Gastroesophageal sphincter (tissue), 4 donors: ENCODE measurements around the gene COL25A1. TPM values are rescaled to one million over a fixed set of nuclear protein-coding genes. Genes with fewer than 3 reads are reported as not detected.

Experiments used
- ATAC-seq: fragments of 150-250 bp; one replicate; pipeline ENCODE4 v1.9.1; 2016; ENCODE audit warnings: mild to moderate bottlenecking, moderate library complexity
- H3K27ac ChIP-seq, 4 donors: fragments of 200-600 bp; sonication (generic) in 3 of 4; 1 replicate in 3 of 4; 2 replicates in 1 of 4; pipeline ENCODE4 v1.5.1; 2016 to 2019
- H3K27me3 ChIP-seq: fragments of 200-600 bp; sonication (generic); one replicate; pipeline ENCODE4 v1.5.1; 2019
- H3K36me3 ChIP-seq, 2 donors: fragments of 200-600 bp; sonication (generic); one replicate each; pipeline ENCODE4 v1.5.1; 2019; ENCODE audit warnings: control low read depth in 1 of 2
- H3K4me1 ChIP-seq, 3 donors: fragments of 200-600 bp; sonication (generic); 1 replicate in 2 of 3; 2 replicates in 1 of 3; pipeline ENCODE4 v1.5.1; 2016 to 2019; ENCODE audit warnings: control low read depth in 2 of 3
- H3K4me3 ChIP-seq, 2 donors: fragments of 200-600 bp; sonication (generic); one replicate each; pipeline ENCODE4 v1.5.1; 2019; ENCODE audit warnings: mild to moderate bottlenecking in 1 of 2, moderate library complexity in 1 of 2
- H3K9me3 ChIP-seq, 3 donors: fragments of 200-600 bp; sonication (generic); one replicate each; pipeline ENCODE4 v1.5.1; 2017 to 2019; ENCODE audit warnings: control low read depth in 2 of 3
- EP300 ChIP-seq: sonication (generic); formaldehyde crosslinking; IDR thresholded peaks from one replicate; pipeline ENCODE4 v1.6.1; 2017; ENCODE audit warnings: antibody characterized with exemption, mild to moderate bottlenecking
- POLR2A ChIP-seq, 2 donors: fragments of 450-650 bp; IDR thresholded peaks; one replicate each; pipeline ENCODE4 v1.6.1; 2017; ENCODE audit warnings: antibody characterized with exemption in 2 of 2, mild to moderate bottlenecking in 2 of 2, moderate library complexity in 1 of 2
- POLR2AphosphoS5 ChIP-seq: sonication (generic); formaldehyde crosslinking; IDR thresholded peaks from one replicate; pipeline ENCODE4 v1.6.1; 2017; ENCODE audit warnings: antibody characterized with exemption
- WGBS, 2 donors: methylation state at CpG; one replicate each; pipeline ENCODE4 v1.1.5; 2018; ENCODE audit warnings: low coverage in 1 of 2; 5-methylcytosine and 5-hydroxymethylcytosine counted together
- total RNA-seq, 4 donors: library from RNA; depleted of rRNA; stranded (reverse); fragments of >200 nt; gene quantifications; one replicate each; pipeline ENCODE4 v1.1.0, GENCODE V29; 2016
- TF ChIP-seq, protein P1 (sequence below), 4 experiments: fragments of 200-600 bp in 2 of 4; fragments of 450-650 bp in 2 of 4; sonication (generic) in 1 of 4; IDR thresholded peaks; one replicate each; pipeline ENCODE4 v1.5.1; 2017 to 2019; ENCODE audit warnings: antibody characterized with exemption in 4 of 4, mild to moderate bottlenecking in 2 of 4, moderate library complexity in 2 of 4

The COL25A1 gene
- total RNA-seq, 4 donors from 2014 or later, result 0.40 to 1.8 (median 1.0) TPM

DNA sequence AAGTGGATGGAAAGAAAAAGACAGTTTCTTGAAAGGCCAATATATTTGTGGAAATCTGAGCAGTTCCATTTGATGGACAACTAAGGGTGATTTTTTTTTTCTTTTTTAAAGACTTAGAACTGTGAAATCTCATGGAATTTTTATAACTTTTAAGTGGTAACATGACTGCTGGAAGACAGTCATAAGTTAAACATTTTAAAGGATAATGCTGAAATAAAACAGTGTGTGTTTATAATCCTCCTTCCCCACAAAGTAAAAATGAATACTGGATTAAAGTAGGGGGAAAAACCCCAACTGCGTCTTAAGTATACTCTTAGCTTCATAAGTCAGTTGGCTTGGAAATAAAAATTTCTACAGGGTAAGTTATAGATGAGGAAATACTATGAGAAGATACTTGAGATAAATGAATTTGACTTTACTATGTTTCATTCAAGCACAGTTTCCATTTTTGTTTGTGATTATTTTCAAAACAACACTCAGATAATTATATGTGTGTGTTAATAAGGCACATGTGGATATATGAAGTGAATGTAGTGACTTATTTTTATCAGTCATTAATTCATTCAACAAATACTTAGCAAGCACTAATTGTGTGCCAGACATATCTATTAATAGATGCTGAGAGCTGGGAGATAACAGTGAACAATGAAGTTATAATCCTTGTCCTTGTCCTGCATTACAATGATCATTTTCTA lies 410.4 kb downstream of the COL25A1 start:
- H3K4me1 ChIP-seq, result no peaks in the 10 kb centered on the region
- no peak for ATAC-seq
- 53 to 62% methylated on average over 1 of the region's 1 CpG for WGBS, 2 donors
- TF ChIP-seq EP300 (no peak), POLR2AphosphoS5 (no peak), POLR2A (IDR thresholded peaks at IDR 0.05) (no peak)
- TF ChIP-seq, protein P1, sequence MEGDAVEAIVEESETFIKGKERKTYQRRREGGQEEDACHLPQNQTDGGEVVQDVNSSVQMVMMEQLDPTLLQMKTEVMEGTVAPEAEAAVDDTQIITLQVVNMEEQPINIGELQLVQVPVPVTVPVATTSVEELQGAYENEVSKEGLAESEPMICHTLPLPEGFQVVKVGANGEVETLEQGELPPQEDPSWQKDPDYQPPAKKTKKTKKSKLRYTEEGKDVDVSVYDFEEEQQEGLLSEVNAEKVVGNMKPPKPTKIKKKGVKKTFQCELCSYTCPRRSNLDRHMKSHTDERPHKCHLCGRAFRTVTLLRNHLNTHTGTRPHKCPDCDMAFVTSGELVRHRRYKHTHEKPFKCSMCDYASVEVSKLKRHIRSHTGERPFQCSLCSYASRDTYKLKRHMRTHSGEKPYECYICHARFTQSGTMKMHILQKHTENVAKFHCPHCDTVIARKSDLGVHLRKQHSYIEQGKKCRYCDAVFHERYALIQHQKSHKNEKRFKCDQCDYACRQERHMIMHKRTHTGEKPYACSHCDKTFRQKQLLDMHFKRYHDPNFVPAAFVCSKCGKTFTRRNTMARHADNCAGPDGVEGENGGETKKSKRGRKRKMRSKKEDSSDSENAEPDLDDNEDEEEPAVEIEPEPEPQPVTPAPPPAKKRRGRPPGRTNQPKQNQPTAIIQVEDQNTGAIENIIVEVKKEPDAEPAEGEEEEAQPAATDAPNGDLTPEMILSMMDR (IDR thresholded peaks at IDR 0.05), result no peak
- no peaks in the 10 kb centered on the region for H3K9me3 ChIP-seq
- H3K27me3 ChIP-seq, result no peaks in the 10 kb centered on the region
- H3K36me3 ChIP-seq, result no peaks in the 10 kb centered on the region
- H3K4me3 ChIP-seq, result no peak overlapping the region
- no peak overlapping the region for H3K27ac ChIP-seq

DNA sequence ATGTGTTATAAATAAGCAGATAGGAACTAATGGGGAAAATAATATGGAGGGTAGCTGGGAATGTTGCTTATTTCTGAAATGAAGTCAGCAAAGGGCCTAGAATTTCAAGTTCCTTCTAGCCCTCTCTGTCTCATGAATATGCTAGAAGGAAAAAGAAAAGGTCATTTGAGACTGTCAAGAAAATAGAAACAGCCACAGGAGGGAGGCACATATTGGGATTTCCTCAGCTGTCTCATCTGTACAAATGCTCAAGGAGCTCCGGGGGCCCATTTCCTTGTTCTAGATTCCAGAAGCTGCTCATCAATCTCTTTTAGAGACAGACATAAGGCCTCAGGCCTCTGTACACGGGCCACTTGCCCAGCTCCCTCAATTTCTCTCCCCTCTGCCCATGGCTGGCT lies 412.0 kb downstream of the COL25A1 start:
- H3K4me3 ChIP-seq, result no peak overlapping the region
- TF ChIP-seq POLR2AphosphoS5, result no peak
- TF ChIP-seq, protein P1 (IDR thresholded peaks at IDR 0.05), result no peak
- TF ChIP-seq POLR2A (IDR thresholded peaks at IDR 0.05), result no peak
- no peak for TF ChIP-seq EP300
- no peaks in the 10 kb centered on the region for H3K4me1 ChIP-seq
- 32 to 43% methylated on average over 2 of the region's 2 CpGs for WGBS, 2 donors
- H3K27ac ChIP-seq, result no peak overlapping the region
- ATAC-seq, result no peak
- H3K27me3 ChIP-seq, result no peaks in the 10 kb centered on the region
- no peaks in the 10 kb centered on the region for H3K36me3 ChIP-seq
- H3K9me3 ChIP-seq, result no peaks in the 10 kb centered on the region

DNA sequence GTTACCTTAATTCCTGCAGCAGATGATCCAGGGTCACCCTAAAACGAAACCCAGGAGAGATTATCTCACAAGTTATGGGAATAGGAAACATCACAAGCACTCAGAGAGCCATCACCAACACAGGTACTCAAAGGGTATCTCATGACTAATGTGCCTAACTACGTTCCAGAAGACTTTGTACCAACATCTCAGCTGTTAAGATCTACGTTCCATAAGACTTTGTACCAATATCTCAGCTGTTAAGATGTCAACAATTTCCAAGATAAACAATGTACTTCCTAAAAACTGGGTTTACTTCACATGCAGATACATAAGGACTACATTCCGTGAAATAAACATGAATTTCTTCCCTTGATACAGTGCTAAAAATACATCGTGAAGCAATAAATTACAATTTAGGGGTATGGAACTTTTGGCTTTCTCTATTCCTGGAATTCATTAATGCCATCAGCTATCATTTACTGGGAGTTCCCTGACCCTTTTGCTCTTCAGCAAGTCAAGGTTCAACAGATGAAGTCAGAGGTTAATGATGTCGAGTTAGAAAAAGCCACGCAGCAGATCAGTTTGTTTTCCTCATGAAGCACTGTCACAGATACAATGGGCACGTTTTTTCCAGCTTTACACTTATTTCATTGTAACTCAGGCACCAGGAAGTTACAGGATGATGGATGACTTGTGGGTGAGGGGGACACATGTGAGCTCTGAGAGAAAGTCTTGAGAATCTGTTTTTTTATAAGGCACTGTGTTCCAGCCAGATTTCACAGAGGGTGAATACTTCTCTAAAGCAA lies 412.6 kb downstream of the COL25A1 start:
- Histone ChIP-seq H3K27me3 (no peaks in the 10 kb centered on the region), H3K27ac (no peak overlapping the region), H3K4me1 (no peaks in the 10 kb centered on the region), H3K9me3 (no peaks in the 10 kb centered on the region), H3K4me3 (no peak overlapping the region), H3K36me3 (no peaks in the 10 kb centered on the region)
- no peak for ATAC-seq
- TF ChIP-seq POLR2A (IDR thresholded peaks at IDR 0.05) (no peak), POLR2AphosphoS5 (no peak), EP300 (no peak)
- TF ChIP-seq, protein P1 (IDR thresholded peaks at IDR 0.05), result no peak
- WGBS, 2 donors, result 44 to 79% methylated on average over 7 to 8 of the region's 8 CpGs

DNA sequence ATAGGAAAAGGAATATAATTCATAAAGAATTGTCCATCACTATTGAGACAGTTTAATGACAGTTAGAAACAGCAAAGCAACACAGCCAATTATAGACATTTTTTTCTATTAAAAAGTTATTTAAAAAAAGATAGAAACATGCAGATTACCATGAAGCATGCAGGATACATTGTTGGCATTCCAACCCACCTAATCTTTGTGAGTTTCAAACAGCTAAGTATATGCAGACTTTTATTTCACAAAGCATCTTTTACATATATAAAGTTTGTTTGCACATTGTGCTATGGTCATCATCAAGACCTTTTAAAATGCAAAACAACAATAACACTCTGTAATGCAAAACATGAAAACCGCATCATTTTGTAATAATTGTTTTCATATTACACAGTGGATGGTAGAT lies 413.7 kb downstream of the COL25A1 start:
- Histone ChIP-seq H3K4me1 (no peaks in the 10 kb centered on the region), H3K36me3 (no peaks in the 10 kb centered on the region), H3K4me3 (no peak overlapping the region), H3K27ac (no peak overlapping the region), H3K9me3 (no peaks in the 10 kb centered on the region), H3K27me3 (no peaks in the 10 kb centered on the region)
- no peak for ATAC-seq
- TF ChIP-seq EP300 (no peak), POLR2AphosphoS5 (no peak), POLR2A (IDR thresholded peaks at IDR 0.05) (no peak)
- TF ChIP-seq, protein P1 (IDR thresholded peaks at IDR 0.05), result no peak
- 78 to 81% methylated on average over 1 of the region's 1 CpG for WGBS, 2 donors

DNA sequence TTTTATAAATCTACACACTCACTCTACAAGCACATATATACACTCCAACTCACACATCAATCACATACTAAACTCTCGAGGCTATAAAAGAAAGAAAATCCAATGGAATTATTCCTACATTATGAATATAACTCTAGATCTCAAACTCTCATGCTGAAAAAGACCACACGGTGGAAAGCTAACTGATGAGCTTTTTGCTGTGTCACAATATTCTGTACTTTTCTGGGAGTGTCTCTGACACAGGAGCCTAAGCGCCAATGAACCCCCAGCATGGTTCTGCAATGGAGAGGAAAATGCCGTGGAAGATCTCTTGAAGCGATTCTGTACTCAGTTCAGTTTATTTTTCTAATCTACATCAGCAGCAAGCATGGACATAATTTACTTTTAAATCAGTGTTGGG lies 415.4 kb downstream of the COL25A1 start:
- H3K4me1 ChIP-seq, result no peaks in the 10 kb centered on the region
- H3K27ac ChIP-seq, result no peak overlapping the region
- no peaks in the 10 kb centered on the region for H3K27me3 ChIP-seq
- H3K9me3 ChIP-seq, result no peaks in the 10 kb centered on the region
- TF ChIP-seq POLR2AphosphoS5 (no peak), EP300 (no peak), POLR2A (IDR thresholded peaks at IDR 0.05) (no peak)
- TF ChIP-seq, protein P1 (IDR thresholded peaks at IDR 0.05), result no peak
- no peaks in the 10 kb centered on the region for H3K36me3 ChIP-seq
- no peak overlapping the region for H3K4me3 ChIP-seq
- ATAC-seq, result no peak
- WGBS, 2 donors, result 48 to 74% methylated on average over 5 of the region's 5 CpGs
